ENCODE results near the gene TMEM43. TPM values are rescaled to one million over a fixed set of nuclear protein-coding genes. Genes with fewer than 3 reads are reported as not detected.
"Not testable (repeated sequence)": the region's sequence is repeated elsewhere in the genome, so short reads cannot be mapped to it uniquely, and the experiment has no call there.

Gene TMEM43
- total RNA-seq, 1 donor from 2014 or later: 84.9 TPM

DNA sequence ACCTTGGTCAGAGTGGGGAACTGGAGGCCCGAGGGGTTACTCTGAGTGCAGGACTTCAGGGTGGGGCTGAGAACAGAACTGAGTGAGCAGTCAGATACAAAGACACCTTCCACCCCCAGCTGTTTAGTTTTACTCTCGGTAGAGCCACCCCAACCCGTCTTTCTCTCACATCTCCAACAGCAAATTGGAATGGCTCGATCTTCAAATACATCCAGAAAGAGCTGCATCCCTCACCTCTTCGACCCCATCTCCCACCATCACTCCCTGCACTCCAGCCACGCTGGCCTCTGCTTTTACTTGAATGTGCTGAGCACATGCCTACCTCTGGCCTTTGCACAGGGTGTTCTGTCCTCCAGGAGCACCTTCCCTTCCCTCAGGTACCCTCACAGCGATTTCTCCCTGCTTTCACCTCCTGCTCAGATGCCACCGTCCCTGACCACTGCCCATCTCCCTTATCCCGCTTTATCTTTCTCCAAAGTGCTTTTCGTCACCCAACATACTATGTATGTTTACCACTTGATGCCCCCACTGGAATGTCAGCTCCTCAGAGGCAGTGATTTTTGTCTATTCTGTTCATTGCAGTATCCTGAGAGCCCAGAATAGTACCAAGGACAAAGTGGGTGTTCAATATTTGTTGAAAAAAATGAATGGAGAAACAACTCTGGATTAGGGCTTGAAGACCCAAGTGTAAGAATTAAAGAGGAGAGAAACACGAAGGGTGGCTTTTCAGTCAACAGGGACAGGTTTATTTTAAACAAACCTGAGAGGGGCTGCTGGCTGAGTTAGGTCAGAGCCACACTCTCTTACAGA, 4.5 kb upstream of the TMEM43 start:
- no peaks in the 10 kb centered on the region for H3K27me3 Mint-ChIP-seq (ENCODE audit: low read depth)
- H3K36me3 Mint-ChIP-seq (ENCODE audit: low read depth): peaks cover 1% of the 10 kb centered on the region
- peaks cover 17% of the 10 kb centered on the region for H3K4me1 Mint-ChIP-seq (ENCODE audit: low read depth)
- no peak overlapping the region for H3K4me3 Mint-ChIP-seq (ENCODE audit: unreplicated experiment)
- TF ChIP-seq, protein P1, sequence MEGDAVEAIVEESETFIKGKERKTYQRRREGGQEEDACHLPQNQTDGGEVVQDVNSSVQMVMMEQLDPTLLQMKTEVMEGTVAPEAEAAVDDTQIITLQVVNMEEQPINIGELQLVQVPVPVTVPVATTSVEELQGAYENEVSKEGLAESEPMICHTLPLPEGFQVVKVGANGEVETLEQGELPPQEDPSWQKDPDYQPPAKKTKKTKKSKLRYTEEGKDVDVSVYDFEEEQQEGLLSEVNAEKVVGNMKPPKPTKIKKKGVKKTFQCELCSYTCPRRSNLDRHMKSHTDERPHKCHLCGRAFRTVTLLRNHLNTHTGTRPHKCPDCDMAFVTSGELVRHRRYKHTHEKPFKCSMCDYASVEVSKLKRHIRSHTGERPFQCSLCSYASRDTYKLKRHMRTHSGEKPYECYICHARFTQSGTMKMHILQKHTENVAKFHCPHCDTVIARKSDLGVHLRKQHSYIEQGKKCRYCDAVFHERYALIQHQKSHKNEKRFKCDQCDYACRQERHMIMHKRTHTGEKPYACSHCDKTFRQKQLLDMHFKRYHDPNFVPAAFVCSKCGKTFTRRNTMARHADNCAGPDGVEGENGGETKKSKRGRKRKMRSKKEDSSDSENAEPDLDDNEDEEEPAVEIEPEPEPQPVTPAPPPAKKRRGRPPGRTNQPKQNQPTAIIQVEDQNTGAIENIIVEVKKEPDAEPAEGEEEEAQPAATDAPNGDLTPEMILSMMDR (IDR thresholded peaks at IDR 0.05): no peak
- no peaks in the 10 kb centered on the region for H3K9me3 Mint-ChIP-seq (ENCODE audit: low read depth)
- H3K27ac Mint-ChIP-seq (ENCODE audit: unreplicated experiment): no peak overlapping the region
- DNase-seq (ENCODE audit: low spot score): no peak

GRCh38 chr3:14120921-14121448, 3.9 kb upstream of the TMEM43 start:
- H3K4me3 Mint-ChIP-seq (ENCODE audit: unreplicated experiment); H3K27ac Mint-ChIP-seq (ENCODE audit: unreplicated experiment); H3K9me3 Mint-ChIP-seq (ENCODE audit: low read depth); H3K36me3 Mint-ChIP-seq (ENCODE audit: low read depth); H3K27me3 Mint-ChIP-seq (ENCODE audit: low read depth); DNase-seq (ENCODE audit: low spot score): not testable (repeated sequence)
- H3K4me1 Mint-ChIP-seq (ENCODE audit: low read depth): peaks cover 22% of the 10 kb centered on the region

GRCh38 chr3:14121859-14122258, 3.0 kb upstream of the TMEM43 start:
- Mint-ChIP-seq H3K27ac (ENCODE audit: unreplicated experiment) (no peak overlapping the region), H3K27me3 (ENCODE audit: low read depth) (no peaks in the 10 kb centered on the region), H3K36me3 (ENCODE audit: low read depth) (peaks cover 1% of the 10 kb centered on the region), H3K4me1 (ENCODE audit: low read depth) (peaks cover 31% of the 10 kb centered on the region), H3K4me3 (ENCODE audit: unreplicated experiment) (no peak overlapping the region), H3K9me3 (ENCODE audit: low read depth) (no peaks in the 10 kb centered on the region)
- TF ChIP-seq, protein P1 (IDR thresholded peaks at IDR 0.05): no peak
- no peak for DNase-seq (ENCODE audit: low spot score)

DNA sequence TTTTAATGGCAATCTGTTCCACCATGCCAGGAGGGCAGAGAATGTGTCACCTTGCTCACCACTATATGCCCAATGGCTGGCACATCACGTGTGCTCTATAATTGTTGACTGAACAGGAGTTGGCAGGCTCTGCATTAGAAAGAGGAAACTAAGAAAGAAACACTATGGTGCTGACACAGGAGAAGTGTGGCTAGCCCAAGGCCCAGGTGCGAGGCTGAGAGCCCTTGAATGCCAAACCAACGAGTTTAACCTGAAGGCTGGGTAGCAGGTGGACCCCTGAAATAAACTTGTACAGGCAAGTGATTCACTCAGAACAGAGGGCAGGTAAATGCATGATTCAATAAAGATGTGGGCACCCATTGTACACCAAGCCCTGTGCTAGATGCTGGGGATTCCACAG, 2.6 kb upstream of the TMEM43 start:
- H3K9me3 Mint-ChIP-seq (ENCODE audit: low read depth): no peaks in the 10 kb centered on the region
- peaks cover 1% of the 10 kb centered on the region for H3K36me3 Mint-ChIP-seq (ENCODE audit: low read depth)
- H3K4me3 Mint-ChIP-seq (ENCODE audit: unreplicated experiment): no peak overlapping the region
- no peaks in the 10 kb centered on the region for H3K27me3 Mint-ChIP-seq (ENCODE audit: low read depth)
- H3K27ac Mint-ChIP-seq (ENCODE audit: unreplicated experiment): no peak overlapping the region
- peaks cover 35% of the 10 kb centered on the region for H3K4me1 Mint-ChIP-seq (ENCODE audit: low read depth)
- TF ChIP-seq, protein P1 (IDR thresholded peaks at IDR 0.05): no peak
- DNase-seq (ENCODE audit: low spot score): no peak

DNA sequence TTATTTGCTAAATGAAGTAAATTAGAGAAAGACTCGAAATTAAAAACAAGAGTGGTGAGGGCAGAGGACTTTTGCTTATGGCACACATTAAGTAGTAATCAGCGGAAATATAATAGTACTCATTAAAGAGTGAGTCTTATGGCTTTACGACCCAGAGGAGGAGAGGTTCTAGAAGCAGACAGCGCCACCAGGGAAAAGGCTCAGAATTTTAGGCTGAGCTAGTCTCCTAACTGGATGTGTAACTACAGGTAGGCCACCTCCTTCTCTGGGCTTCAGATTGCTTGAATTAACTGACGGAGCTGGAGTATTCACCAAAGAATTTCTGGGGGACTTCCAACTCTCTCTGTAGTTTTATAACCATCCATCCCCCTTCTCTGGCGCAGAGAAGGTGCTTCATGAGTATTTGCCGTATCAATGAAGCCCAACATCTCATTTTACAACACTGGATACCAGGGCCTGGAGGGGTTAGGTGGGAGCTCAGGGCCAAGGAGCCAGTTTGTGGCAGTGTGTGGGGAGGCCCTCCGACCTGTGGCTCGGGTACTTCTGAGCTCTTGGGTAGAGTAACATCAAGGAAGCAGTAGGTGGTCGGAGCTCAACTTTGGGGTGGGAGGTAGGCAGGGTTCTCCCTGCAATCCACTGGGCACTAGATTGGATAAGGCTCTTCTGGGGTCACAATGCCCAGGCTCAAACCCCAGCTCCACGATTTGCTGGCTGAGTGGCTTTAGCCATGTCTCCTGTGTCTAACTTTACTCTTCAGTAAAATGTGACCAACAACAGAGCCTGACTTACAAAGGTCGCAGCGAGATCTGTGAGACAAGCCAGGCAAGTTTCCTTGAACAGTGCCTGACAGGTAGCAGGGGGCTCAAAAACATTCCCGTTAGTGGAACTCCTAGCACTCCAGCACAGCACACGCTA, 1.3 kb upstream of the TMEM43 start:
- TF ChIP-seq, protein P1 (IDR thresholded peaks at IDR 0.05): no peak
- H3K9me3 Mint-ChIP-seq (ENCODE audit: low read depth): no peaks in the 10 kb centered on the region

More for the DNA sequence above, 1.3 kb upstream of the TMEM43 start:
- Mint-ChIP-seq H3K36me3 (ENCODE audit: low read depth) (peaks cover 6% of the 10 kb centered on the region), H3K27me3 (ENCODE audit: low read depth) (no peaks in the 10 kb centered on the region), H3K4me3 (ENCODE audit: unreplicated experiment) (peak overlapping the region; percentile 93), H3K4me1 (ENCODE audit: low read depth) (peaks cover 38% of the 10 kb centered on the region), H3K27ac (ENCODE audit: unreplicated experiment) (peak overlapping the region; percentile 80)
- no peak for DNase-seq (ENCODE audit: low spot score)

Measured in chondrocyte (in vitro differentiated cells).